Measurements from ENCODE around the gene ZNFX1. TPM values are rescaled to one million over a fixed set of nuclear protein-coding genes. Genes with fewer than 3 reads are reported as not detected.

ZNFX1 gene
- polyA plus RNA-seq, 3 donors from 2014 or later: 17.2 to 59.2 (median 17.9) TPM

DNA sequence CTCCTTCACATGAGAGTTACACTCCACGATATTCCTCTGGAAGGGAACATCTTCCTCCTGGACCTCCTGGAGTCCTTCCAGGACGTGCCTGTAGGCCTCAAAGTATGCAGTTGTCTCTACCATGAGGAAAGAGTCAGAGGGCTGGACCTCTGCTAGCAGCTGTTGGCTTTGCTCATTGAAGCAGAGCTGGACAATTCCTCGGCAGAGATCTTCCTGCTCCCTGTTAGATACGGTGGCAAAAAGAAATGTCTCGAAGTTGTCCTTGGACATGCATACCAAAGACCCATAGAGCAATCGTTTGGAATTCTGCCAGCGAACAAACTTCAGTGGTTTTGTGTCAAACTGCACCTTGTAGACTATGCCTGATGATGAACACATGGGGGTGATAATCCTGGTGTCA, 7.7 kb downstream of the ZNFX1 start:
- Mint-ChIP-seq H3K36me3 (peaks cover 30 to 47% (median 38%) of the 10 kb centered on the region in 3 donors), H3K4me1 (peaks cover 56 to 77% of the 10 kb centered on the region in 2 donors), H3K4me3 (peak overlapping the region in 2 of 5 donors; percentile 30 to 50), H3K27ac (peak overlapping the region in 2 of 6 donors; percentile 64 to 67), H3K27me3 (ENCODE audit: low read depth in 3 of 3) (peaks cover 0 to 4% (median 1%) of the 10 kb centered on the region in 3 donors), H3K9me3 (no peaks in the 10 kb centered on the region)
- no peak for DNase-seq

DNA sequence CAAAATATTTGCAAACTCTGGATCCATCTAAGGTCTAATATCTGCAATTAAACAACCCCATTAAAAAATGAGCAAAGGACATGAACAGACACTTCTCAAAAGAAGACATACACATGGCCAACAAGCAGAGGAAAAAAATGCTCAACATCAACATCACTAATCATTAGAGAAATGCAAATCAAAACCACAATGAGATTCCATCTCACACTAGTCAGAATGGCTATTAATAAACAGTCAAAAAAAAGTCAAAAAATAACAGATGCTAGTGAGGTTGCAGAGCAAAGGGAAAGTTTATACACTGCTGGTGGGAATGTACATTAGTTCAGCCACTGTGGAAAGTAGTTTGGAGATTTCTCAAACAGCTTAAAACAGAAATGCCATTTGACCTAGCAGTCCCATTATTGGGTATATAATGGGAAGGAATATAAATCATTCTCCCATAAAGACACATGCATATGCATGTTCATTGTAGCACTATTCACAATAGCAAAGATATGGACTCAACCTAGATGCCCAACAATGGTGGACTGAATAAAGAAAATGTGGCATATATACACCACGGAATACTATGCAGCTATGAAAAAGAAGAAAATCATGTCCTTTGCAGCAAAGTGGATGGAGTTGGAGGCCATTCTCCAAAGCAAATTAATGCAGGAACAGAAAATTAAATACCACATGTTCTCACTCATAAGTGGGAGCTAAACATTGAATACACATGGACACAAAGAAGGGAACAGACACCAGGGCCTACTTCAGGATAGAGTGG, 9.1 kb downstream of the ZNFX1 start:
- no peak for DNase-seq
- H3K27me3 Mint-ChIP-seq (ENCODE audit: low read depth in 3 of 3): peaks cover 0 to 4% (median 1%) of the 10 kb centered on the region in 3 donors
- H3K4me1 Mint-ChIP-seq: peaks cover 56 to 75% of the 10 kb centered on the region in 2 donors
- H3K4me3 Mint-ChIP-seq: peak overlapping the region; percentile 13 to 77 (median 62)
- no peaks in the 10 kb centered on the region for H3K9me3 Mint-ChIP-seq
- peaks cover 30 to 57% (median 47%) of the 10 kb centered on the region in 3 donors for H3K36me3 Mint-ChIP-seq
- peak overlapping the region; percentile 25 to 74 (median 56) for H3K27ac Mint-ChIP-seq

DNA sequence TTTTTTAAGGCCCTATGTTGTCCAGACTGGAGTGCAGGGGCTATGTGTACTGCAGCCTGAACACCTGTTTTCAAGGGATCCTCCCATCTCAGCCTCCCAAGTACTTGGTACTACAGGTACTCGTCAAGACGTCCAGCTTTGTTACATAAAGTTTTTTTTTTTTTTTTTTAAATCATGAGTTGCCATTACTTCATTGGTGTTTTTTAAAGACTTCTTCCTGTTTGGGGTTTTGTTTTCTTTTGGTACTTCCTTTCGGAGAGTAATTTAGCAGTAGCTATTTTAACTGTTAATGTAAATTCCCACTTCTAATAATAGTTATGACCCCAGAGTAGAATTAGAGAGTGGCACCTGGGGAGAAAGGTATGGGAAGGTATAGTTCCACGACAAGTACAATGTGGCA, 10.5 kb downstream of the ZNFX1 start:
- DNase-seq: no peak
- peaks cover 0 to 4% (median 1%) of the 10 kb centered on the region in 3 donors for H3K27me3 Mint-ChIP-seq (ENCODE audit: low read depth in 3 of 3)
- peak overlapping the region; percentile 57 to 77 (median 74) for H3K4me3 Mint-ChIP-seq
- H3K4me1 Mint-ChIP-seq: peaks cover 51 to 70% of the 10 kb centered on the region in 2 donors
- H3K27ac Mint-ChIP-seq: peak overlapping the region; percentile 69 to 92 (median 86)
- H3K9me3 Mint-ChIP-seq: no peaks in the 10 kb centered on the region
- H3K36me3 Mint-ChIP-seq: peaks cover 39 to 65% (median 56%) of the 10 kb centered on the region in 3 donors

DNA sequence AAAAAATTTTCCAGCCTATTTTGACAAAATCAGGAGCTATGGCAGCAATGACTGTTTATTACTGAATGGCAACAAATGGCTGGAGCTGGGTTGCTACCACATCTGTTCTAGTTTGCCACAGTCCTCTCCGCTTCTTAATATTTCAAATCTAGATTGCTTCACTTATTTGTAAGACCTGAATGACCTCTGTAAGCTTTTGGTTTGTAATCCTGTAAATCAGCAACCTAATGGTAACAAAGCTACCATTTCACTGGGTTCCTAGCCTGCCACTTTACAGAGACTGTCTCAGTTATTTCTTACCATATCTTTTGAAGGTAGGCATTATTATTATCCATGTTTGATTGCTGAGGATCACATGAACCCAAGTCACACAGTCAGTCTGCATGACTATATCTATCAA, 15.4 kb downstream of the ZNFX1 start:
- DNase-seq: no peak
- peaks cover 14 to 26% of the 10 kb centered on the region in 2 donors for H3K4me1 Mint-ChIP-seq
- H3K36me3 Mint-ChIP-seq: peaks cover 27 to 54% (median 34%) of the 10 kb centered on the region in 3 donors
- peaks cover 1 to 3% (median 2%) of the 10 kb centered on the region in 3 donors for H3K27me3 Mint-ChIP-seq (ENCODE audit: low read depth in 3 of 3)
- peak overlapping the region in 2 of 6 donors; percentile 2 to 13 for H3K27ac Mint-ChIP-seq
- no peak overlapping the region for H3K4me3 Mint-ChIP-seq
- no peaks in the 10 kb centered on the region for H3K9me3 Mint-ChIP-seq

DNA sequence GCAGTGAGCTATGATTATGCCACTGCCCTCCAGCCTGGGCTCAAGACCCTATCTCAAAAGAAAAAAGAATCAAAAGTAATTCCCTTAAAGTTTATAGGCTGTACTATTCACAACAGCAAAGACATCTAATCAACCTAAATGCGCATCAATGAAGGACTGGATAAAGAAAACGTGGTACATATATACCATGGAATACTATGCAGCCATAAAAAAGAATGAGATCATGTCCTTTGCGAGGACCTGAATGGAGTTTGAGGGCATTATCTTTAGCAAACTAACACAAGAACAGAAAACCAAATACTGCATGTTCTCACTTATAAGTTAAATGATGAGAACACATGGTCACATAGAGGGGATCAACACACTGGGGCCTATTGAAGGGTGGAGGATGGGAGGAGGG, 16.7 kb downstream of the ZNFX1 start:
- no peak overlapping the region for H3K27ac Mint-ChIP-seq
- peaks cover 32 to 64% (median 47%) of the 10 kb centered on the region in 3 donors for H3K36me3 Mint-ChIP-seq
- no peak overlapping the region for H3K4me3 Mint-ChIP-seq
- no peak for DNase-seq
- H3K9me3 Mint-ChIP-seq: no peaks in the 10 kb centered on the region
- peaks cover 0 to 4% (median 0%) of the 10 kb centered on the region in 3 donors for H3K27me3 Mint-ChIP-seq (ENCODE audit: low read depth in 3 of 3)
- peaks cover 4 to 13% of the 10 kb centered on the region in 2 donors for H3K4me1 Mint-ChIP-seq

DNA sequence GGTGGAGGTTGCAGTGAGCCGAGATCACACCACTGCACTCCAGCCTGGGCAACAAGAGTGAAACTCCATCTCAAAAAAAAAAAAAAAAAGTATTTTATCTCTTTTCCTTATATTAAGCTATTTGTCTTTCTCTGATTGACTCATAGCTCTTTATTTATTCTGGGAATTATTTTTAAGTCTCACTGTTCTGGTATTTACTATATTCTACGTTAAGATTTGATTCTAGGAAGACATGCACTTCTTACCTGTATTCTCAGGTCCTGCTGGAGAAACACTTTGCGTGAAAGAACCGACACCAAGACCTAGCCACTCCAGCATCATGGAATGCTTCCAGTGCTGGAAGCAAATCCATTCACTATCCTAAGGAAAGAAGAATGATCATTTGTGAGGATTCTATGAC, 17.6 kb downstream of the ZNFX1 start:
- Mint-ChIP-seq H3K4me1 (peaks cover 0 to 3% of the 10 kb centered on the region in 2 donors), H3K4me3 (no peak overlapping the region), H3K36me3 (peaks cover 42 to 72% (median 49%) of the 10 kb centered on the region in 3 donors), H3K27ac (peak overlapping the region in 1 of 6 donors; percentile 17), H3K9me3 (no peaks in the 10 kb centered on the region), H3K27me3 (ENCODE audit: low read depth in 3 of 3) (peaks cover 0 to 4% (median 0%) of the 10 kb centered on the region in 3 donors)
- no peak for DNase-seq

DNA sequence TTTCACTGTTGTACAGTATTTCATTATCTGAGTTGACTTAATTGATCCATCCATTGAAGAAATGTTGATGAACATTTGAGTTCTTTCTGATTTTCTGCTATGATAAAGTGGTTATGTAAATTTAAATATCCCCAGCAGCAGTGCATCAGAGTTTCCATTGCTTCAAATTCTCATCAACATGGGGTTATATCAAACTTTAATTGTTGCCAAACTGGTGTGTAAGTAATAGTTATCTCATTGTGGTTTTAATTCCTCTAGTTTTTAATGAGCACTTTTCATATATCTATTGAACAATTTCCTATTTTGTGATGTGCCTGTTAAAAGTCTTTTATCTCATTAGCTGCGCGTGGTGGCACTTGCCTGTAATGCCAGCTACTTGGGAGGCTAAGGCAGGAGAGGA, 18.1 kb downstream of the ZNFX1 start:
- no peaks in the 10 kb centered on the region for H3K4me1 Mint-ChIP-seq
- no peak overlapping the region for H3K4me3 Mint-ChIP-seq
- DNase-seq: no peak
- no peaks in the 10 kb centered on the region for H3K9me3 Mint-ChIP-seq
- peaks cover 0 to 4% (median 0%) of the 10 kb centered on the region in 3 donors for H3K27me3 Mint-ChIP-seq (ENCODE audit: low read depth in 3 of 3)
- no peak overlapping the region for H3K27ac Mint-ChIP-seq
- peaks cover 42 to 69% (median 45%) of the 10 kb centered on the region in 3 donors for H3K36me3 Mint-ChIP-seq

DNA sequence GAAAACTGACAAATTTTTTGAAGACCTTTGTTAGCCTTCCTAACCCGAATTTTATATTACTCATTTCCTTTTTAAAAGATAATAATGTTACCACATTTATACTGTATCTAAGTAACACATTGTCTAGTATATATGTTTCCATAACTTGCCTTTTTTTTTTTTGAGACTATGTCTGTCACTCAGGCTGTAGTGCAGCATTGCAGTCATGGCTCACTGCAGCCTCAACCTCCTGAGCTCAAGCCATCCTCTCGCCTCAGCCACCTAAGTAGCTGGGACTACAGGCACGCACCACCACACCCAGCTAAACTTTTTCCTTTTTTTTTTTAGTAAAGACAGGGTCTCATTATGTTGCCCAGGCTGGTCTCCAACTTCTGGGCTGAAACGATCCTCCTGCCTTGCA, 18.6 kb downstream of the ZNFX1 start:
- H3K4me3 Mint-ChIP-seq: no peak overlapping the region
- no peak for DNase-seq
- H3K9me3 Mint-ChIP-seq: no peaks in the 10 kb centered on the region
- H3K4me1 Mint-ChIP-seq: no peaks in the 10 kb centered on the region
- no peak overlapping the region for H3K27ac Mint-ChIP-seq
- peaks cover 0 to 4% (median 0%) of the 10 kb centered on the region in 3 donors for H3K27me3 Mint-ChIP-seq (ENCODE audit: low read depth in 3 of 3)
- peaks cover 46 to 68% (median 48%) of the 10 kb centered on the region in 3 donors for H3K36me3 Mint-ChIP-seq

DNA sequence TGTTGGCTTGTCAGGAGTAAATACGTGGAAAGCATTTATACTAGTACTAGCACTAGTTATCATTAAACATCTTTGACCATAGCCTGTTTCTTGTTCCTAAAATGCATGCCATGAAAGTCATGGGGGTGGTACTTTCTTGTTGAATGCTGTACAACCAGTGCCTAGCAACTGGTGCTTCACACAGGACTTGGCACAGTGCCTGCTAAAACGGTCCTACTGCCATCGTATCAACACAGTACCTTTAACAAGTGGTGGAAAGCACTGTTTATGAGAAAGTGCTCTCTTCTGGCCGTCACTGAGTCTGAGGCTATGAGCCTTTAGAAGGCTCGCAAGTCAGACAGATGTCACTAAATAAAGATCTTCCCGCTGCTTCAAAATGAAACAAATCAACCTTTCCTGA, 21.6 kb downstream of the ZNFX1 start:
- Mint-ChIP-seq H3K36me3 (peaks cover 47 to 68% (median 48%) of the 10 kb centered on the region in 3 donors), H3K4me3 (no peak overlapping the region), H3K27me3 (ENCODE audit: low read depth in 3 of 3) (peaks cover 0 to 3% (median 0%) of the 10 kb centered on the region in 3 donors), H3K4me1 (no peaks in the 10 kb centered on the region), H3K27ac (peak overlapping the region in 2 of 6 donors; percentile 18 to 36), H3K9me3 (no peaks in the 10 kb centered on the region)
- DNase-seq: no peak

DNA sequence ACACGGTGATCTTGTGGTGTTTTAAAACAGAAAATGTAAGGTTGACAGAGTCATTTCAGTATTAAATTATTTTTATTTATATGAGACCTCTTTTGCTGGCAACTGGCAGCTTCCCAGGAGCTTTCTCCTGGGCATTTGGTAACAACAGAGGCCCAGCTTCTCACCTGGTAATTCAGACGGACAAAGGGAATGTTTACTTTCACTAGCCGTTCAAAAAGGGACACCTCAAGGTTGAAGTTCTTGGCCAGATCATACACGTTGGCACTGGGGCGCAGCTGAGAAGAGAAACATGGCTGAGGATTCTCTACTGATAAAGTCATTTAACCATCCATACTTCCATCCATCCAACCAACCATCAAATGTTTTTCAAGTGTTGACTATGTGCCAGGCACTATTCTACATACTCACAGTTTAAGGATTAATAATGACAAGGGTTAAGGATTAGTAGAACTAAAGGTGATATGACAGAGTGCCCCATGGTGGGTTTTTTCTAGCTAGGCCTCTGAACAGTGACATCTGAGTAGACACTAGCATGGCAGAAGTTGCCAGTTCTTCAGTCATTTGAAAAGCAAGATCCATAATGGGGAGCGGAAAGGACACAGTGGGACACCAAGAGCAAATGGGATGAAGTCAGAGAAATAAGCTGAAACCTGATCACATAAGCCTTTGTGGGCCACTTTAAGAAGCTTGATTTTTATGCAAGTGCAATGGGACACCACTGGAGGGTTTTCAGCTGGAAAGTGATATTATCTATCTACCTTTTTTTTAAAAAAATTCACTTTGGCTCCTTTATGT, 25.1 kb downstream of the ZNFX1 start:
- Mint-ChIP-seq H3K4me1 (no peaks in the 10 kb centered on the region), H3K9me3 (no peaks in the 10 kb centered on the region), H3K4me3 (no peak overlapping the region), H3K27ac (peak overlapping the region in 2 of 6 donors; percentile 23 to 42), H3K36me3 (peaks cover 37 to 64% (median 49%) of the 10 kb centered on the region in 3 donors), H3K27me3 (ENCODE audit: low read depth in 3 of 3) (peaks cover 0 to 2% (median 0%) of the 10 kb centered on the region in 3 donors)
- no peak for DNase-seq

DNA sequence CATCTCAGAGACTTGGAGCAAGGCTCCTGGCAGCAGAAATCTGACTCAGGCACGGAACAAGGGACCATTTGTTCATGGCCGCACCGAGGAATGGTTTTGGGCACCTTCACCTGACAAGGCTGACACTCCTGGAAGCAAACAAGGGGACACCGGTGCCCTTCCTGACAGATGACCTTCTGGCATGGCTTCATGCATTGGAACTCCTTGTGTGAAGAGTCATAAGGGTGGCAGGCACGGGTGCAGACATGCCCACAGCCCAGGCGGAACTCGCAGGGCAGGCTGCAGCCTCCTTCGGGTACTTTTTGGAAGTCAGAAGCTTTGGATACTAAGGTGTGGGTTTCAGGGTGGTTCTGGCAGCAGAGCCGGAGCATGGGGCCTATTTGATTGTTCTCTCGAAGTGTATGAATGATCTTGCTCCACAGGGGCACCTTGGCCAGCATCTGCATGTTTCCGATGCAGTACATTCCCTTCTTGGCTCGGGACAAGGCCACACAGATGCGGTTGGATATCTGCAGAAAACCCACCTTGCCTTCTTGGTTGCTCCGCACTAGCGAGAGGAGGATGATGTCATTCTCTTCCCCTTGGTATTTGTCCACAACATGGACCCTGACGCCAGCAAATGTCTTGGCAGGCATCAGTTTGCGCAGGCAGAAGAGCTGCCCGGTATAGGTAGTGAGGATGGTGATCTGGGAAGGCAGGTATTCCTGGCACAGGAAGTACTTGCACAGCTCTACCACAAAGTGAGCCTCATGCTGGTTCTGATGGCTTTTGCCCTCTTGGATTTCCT, 28.8 kb downstream of the ZNFX1 start:
- Mint-ChIP-seq H3K4me3 (no peak overlapping the region), H3K27ac (peak overlapping the region in 3 of 6 donors; percentile 21 to 60 (median 34)), H3K4me1 (no peaks in the 10 kb centered on the region)

DNA sequence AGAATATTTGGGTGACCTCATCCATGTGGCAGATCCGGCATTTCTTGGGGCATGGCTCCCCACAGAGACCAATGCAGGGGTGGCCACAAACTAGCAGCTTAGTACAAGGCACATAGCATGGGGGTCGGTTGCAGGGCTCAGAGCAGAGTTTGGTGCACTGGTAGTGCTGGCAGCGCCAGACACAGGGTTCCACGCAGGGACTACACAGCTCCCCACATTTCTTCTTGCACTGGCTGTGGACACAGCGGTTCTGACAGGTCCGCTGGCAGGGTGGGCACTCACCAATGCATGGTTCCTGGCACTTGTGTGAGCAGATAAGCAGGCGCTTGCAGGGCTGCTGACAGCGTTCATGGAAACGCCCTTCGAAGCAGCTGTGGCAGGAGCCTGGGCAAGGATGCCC, 29.6 kb downstream of the ZNFX1 start:
- peak overlapping the region in 2 of 6 donors; percentile 61 to 69 for H3K27ac Mint-ChIP-seq
- H3K9me3 Mint-ChIP-seq: no peaks in the 10 kb centered on the region
- H3K4me3 Mint-ChIP-seq: no peak overlapping the region
- peaks cover 0 to 2% (median 2%) of the 10 kb centered on the region in 3 donors for H3K27me3 Mint-ChIP-seq (ENCODE audit: low read depth in 3 of 3)
- H3K4me1 Mint-ChIP-seq: no peaks in the 10 kb centered on the region
- no peak for DNase-seq
- H3K36me3 Mint-ChIP-seq: peaks cover 25 to 51% (median 45%) of the 10 kb centered on the region in 3 donors

More for the DNA sequence above, 28.8 kb downstream of the ZNFX1 start:
- Mint-ChIP-seq H3K27me3 (ENCODE audit: low read depth in 3 of 3) (peaks cover 0 to 2% (median 2%) of the 10 kb centered on the region in 3 donors), H3K9me3 (no peaks in the 10 kb centered on the region), H3K36me3 (peaks cover 18 to 46% (median 39%) of the 10 kb centered on the region in 3 donors)
- DNase-seq: no peak

DNA sequence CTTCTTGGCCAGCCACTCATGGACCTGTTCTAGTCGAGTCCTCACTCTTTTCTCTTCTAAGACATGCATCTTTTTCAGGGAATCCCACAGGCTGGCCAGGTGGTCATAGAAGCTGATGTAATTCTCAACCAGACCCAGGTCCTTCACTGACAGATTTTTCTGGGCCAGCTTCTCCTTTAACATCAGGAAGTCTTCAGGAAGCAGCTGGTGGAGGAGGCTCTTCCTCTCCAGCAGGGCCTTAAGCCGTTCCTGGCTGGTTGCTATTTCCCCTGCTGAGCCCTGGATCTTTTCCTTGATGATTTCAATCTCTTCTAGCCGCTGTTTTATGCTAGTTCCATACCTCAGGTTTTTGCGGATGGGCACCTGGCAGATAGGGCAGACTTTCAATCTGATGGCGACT, 30.1 kb downstream of the ZNFX1 start:
- Mint-ChIP-seq H3K4me3 (no peak overlapping the region), H3K27ac (peak overlapping the region in 4 of 6 donors; percentile 23 to 69 (median 42)), H3K36me3 (peaks cover 20 to 51% (median 40%) of the 10 kb centered on the region in 3 donors), H3K4me1 (no peaks in the 10 kb centered on the region), H3K27me3 (ENCODE audit: low read depth in 3 of 3) (peaks cover 0 to 2% (median 2%) of the 10 kb centered on the region in 3 donors), H3K9me3 (no peaks in the 10 kb centered on the region)
- DNase-seq: no peak

All from immature natural killer cell (primary cell).